GM15510 (cell line): ENCODE results near the gene LGALS12.

Experiments used
- POLR2A ChIP-seq: IDR thresholded peaks from 3 replicates; pipeline ENCODE4 v1.6.1; 2011; ENCODE audit warnings: borderline replicate concordance; ENCODE audit not compliant: insufficient read length; ENCODE audit errors: extremely low read depth

The LGALS12 gene, protein sequence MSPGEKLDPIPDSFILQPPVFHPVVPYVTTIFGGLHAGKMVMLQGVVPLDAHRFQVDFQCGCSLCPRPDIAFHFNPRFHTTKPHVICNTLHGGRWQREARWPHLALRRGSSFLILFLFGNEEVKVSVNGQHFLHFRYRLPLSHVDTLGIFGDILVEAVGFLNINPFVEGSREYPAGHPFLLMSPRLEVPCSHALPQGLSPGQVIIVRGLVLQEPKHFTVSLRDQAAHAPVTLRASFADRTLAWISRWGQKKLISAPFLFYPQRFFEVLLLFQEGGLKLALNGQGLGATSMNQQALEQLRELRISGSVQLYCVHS

DNA sequence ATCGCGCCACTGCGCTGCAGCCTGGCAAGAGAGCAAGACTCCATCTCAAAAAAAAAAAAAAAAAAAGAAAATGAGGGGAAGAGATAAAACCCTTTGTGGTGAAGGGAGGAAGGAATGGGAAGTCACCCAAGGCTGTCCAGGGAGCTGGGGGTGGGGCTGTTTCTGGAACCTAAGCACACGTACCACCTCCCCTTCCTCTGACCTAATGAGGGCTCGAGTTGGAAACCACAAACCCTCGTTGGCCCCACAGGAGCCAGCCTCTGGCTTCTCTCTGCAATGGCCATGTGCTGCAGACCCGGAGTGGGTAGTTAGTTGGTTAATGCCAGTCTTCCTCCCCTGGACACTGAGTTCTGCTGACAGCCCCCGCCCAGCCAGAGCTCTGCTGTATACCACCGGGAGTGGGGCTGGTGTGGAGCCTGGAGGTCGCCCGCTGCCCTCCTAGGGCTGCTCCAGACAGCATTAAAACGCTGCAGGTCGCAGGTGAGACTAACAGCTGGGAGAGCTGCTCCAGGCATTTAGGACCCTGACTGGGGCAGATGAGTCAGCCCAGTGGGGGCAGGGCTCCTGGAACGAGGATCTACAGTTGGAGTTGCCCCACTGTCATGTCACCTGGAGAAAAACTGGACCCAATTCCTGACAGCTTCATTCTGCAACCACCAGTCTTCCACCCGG lies at the start of gene LGALS12:
Gene LGALS12 (plus strand): TSS at position 228 of the 672 bp plus-strand sequence. CDS start 375 bp downstream, at position 603.
- no peak for TF ChIP-seq POLR2A

DNA sequence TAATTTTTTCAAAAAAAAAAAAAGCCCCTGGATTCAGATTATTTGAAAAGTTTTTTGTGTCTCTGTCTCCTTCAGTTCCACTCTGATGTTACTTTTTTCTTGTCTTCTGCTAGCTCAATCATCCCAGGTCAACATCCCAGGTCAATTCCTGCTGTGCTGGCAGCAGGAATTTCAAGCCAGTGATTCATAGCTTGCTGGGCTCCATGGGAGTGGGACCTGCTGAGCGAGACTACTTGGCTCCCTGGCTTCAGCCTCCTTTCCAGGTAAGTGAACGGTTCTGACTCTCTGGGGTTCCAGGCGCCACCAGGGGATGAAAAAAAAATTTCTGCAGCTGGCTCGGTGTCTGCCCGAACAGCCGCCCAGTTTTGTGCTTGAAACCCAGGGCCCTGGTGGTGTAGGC lies 46.3 kb upstream of the LGALS12 start:
- TF ChIP-seq POLR2A, result no peak

DNA sequence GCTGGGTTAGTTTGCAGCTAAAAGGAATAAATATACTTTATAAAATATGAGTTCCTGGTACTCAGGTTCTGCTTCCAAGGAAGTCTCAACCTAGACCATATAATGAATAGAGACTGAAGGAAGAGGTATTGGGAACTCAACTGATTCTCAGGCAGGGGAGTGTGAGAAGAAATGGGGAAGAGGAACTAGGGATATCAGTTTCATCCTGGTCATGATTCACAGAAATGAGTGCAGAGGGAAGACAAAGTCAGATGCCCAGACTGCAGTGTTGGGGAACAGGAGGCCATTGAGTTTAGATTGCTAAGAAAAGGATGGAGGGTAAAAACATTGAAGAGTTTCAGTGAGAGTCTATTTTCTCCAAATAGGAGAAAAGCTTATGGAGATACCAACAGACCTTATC lies 43.7 kb upstream of the LGALS12 start:
- no peak for TF ChIP-seq POLR2A

DNA sequence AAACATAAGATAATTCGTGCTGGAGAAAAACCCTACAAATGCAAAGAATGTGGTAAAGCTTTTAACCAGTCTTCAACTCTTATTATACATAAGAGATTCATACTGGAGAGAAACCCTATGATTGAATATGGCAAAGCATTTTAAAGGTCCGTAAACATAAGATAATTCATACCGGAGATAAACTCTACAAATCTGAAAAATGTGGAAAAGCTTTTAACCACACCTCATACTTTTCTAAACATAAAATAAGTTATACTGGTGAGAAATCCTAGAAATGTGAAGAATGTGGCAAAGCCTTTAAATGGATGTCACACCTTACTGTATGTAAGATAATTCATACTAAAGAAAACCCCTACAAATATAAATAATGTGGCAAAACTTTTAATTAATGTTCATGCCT lies 35.6 kb upstream of the LGALS12 start:
- TF ChIP-seq POLR2A, result no peak

DNA sequence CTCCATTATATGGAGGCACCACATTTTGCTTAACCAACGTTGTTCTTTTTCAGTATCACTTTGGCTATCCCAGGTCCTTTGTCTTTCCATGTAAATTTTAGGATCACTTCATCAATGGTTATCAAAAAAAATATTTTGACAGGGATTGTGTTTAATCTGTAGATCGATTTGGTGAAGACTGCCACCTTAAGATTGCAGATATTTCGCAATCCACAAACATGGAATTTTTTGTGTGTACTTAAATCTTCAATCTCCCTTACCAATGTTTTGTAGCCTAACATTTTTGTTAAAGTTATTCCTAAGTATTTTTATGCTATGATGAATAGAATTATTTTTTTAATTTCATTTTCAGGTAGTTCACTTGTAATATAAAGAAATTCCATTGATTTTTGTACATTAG lies 33.5 kb upstream of the LGALS12 start:
- no peak for TF ChIP-seq POLR2A

DNA sequence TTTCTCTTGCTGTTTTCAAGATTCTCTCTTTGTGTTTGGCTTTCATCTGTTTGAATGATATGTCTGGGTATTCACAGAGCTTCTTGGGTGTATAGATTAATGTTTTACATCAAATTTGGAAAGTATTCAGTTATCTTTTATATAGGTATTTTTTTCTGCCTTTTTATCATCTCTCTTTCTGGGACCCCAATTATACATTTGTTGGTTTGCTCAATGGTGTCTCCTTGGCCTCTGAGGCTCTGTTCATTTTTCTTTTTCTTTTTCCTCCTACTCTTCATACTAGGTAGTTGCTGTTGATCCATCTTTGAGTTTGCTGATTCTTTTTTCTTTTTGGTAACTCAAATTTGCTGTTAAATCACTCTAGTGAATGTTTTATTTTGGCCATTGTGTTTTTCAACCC lies 29.3 kb upstream of the LGALS12 start:
- TF ChIP-seq POLR2A, result no peak

DNA sequence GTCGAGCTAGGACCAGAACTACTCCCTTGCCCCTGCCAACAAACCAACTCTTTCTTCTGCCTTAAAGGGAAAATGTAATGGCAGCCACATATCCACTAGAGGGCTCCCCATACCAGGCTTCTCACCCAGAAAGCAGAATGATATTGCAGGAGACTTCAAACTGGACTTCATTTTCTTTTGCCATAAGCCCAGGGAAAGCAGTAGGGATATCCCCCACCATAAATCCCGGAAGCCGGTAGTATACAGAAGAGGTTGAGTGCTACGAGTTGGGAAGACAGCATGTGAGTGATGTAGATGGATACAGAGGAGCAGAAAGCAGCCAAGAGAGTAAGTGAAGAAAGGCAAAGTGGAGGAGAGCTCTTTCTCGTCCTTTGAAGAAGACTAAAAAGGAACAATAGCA lies 27.0 kb upstream of the LGALS12 start:
- no peak for TF ChIP-seq POLR2A

DNA sequence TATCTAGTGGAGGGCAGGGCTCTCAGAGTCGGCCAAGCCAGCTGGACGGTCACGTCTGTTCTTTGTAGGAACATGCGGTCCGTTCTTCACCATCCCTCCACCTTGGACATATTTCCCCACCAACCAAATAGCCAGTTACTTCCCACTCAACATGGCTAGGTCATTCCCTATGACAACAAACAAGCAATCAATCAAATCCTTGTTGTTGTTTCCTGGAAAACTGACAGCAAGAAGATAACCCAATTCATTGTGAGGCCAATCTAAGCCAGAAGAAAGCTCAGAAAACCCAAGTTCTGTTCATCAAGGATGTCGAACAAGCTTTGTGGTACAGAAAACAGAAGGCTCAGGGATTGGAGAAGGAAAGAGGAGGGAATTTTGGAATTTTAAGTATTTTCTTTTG lies 25.8 kb upstream of the LGALS12 start:
- TF ChIP-seq POLR2A, result no peak

DNA sequence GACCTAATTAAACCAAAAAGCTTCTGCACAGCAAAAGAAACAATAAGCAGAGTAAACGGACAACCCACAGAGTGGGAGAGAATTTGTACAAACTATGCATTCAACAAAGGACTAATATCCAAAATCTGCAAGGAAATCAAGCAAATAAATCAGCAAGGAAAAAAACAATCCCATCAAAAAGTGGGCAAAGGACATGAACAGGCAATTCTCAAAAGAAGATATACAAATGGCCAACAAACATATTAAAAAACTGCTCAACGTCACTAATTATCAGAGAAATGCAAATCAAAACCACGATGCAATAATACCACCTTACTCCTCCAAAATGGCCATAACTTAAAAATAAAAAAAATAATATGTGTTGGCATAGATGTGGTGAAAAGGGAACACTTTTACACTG lies 20.1 kb upstream of the LGALS12 start:
- TF ChIP-seq POLR2A, result no peak

DNA sequence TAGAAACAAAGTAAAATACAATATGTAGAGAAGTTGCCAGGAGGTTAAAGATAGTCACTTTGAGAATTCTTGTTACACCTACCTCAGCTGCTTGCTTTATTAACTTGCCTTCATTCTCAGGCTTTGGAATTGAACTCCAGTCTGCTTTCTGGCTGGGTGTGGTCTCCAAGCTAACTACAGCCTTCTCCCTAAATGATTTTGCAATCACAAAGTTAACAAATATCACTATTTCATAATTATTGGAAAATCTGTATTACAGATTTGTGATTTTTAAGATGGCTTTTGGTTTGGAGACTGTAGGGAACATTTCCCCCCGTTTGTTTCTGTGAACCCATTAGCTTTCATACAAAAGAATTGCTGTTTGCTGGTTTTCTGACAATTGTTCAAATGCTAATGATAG lies 17.1 kb upstream of the LGALS12 start:
- TF ChIP-seq POLR2A, result no peak

DNA sequence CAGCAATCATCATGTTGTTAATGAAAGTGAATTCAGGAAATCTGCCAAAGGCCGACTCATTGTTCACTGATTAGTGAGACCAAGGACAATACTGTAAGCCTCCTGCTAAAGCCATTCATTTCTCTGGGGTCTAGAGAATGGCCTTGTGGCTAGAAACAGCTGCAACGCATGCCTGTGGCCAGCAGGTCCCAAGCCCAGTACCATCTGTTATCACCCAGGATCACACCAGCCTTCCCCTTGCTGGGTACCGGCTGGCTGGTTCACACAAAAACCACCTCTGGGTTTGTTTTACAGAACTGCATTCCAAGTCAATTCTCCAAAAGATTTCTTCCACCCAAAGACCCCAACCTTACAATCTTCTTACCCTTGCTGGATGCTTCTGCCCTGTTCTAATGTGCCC lies 16.0 kb upstream of the LGALS12 start:
- no peak for TF ChIP-seq POLR2A

DNA sequence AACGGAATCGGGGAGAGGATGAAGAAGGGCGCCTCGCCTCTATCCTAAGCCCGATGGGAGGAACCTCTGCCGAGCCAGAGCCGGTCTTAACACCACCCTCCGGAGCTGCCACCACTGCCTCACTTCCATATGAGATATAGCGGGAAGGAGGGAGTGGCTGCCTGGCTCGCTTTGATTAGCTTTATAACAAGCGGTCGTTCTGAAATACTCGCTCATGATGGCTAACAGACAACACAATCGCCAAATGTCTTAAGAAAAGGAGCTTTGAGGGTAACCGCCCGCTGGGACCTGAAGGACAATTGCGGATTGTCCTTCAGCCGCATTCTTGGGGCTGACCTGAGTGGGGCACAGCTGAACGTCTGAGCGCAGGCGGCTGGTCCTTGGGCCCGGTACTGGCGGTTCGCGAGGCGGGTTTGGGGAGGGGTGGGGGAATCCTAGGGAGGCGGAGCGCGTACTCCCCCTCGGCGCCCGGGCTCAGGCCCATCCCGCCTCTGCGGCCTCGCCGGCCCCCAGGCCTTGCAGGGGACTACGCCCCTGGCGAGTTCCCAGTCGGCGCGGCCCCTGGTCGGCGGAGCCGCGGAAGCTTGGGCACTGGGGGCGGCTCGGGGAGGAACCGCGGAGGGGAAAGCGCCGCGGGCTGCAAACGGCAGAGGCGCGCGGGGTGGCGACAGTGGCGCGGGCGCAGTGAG lies 15.2 kb upstream of the LGALS12 start, which contains the start of gene PLAAT5:
Gene PLAAT5 (minus strand): TSS at position 617 of the 689 bp plus-strand sequence. CDS start 133 bp downstream, at position 484.
- no peak for TF ChIP-seq POLR2A

DNA sequence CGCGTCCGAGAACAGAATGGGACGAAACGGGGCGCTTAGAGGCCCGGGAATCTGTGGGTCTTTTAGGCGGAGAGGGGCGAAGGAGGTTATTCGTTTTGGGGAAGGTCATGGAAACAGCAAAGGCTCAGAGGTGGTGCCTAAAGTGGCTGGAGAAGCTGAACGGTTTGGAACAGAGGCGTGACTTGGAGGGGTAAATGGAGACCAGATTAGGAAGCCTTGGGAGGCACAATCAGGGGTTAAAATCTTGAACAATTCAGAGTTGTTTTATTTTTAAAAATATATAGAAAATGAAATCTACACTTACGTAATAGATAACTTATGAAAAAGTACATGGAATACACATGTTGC lies 14.7 kb upstream of the LGALS12 start:
- no peak for TF ChIP-seq POLR2A

DNA sequence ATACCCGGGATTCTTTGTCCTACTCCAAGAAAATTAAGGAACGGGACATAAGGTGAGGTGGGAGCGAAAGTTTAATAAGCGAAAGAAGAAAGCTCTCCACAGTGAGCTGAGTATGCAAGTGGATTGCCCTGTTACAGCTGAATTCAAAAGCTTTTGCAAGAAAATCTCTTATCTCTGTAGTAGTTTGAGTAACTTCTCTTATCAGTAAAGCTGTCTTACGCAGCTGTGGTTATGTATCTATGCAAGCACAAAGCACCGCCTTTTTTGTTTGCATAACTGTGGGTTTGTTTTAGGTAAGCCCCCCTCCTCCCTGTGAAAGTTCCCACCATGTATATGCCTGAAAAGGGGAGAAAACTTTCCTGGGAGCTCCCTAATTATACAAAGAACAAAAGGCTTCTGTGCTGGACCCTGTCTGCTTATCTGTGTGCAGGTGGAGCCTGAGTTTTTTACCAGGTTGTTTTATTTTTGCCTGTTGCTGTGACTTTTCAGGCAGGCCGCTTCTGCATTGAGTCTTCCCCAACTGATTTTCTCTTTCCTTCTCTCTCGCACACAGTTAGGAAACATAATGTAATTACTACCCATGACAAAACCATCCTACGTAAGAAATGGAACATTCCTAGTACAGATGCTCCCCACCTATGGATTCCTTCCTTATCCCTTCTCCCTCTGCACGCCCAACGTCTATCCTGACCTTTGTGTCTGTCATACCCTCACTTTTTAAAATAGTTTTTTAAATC lies 14.1 kb upstream of the LGALS12 start:
- no peak for TF ChIP-seq POLR2A

DNA sequence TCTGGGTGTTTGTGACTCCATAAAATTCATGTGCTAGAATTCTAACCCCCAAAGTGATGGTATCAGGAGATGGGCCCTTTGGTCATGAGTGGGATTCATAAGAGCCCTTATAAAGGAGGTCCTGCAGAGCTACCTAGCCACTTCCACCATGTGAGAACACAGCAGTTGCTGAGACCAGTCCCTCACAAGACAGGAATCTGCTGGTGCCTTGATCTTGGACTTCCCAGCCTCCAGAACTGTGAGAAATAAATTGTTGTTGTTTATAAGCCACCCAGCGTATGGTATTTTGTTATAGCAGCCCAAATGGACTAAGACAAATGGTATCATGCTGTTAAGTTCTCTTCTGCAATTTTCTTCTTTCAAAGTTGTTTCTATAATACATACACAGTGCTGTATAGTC lies 13.4 kb upstream of the LGALS12 start:
- TF ChIP-seq POLR2A, result no peak
